Measurements from ENCODE around the gene ADRA2B.
"Not testable (repeated sequence)": the region's sequence is repeated elsewhere in the genome, so short reads cannot be mapped to it uniquely, and the experiment has no call there.

ADRA2B gene

DNA sequence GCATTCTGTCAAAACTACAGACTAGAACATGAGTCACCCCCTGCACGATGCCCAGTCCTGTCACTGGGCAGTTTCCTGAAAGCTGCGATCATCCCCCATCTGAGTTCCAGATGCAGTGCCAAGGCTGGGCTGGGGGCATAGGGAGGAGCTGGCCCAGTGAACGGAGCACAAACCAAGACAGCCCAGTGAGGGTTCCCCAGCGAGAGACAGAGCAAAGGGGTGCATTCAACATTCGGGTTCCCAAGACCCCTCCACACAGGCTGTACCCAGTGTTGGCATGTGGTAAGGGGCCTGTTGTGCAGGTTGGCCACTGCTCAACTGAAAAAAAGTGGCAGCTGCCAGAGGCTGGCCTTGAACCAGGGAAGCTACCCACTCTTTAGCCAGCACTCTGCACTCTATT lies 46.0 kb downstream of the ADRA2B start:
- DNase-seq (ENCODE audit: low read depth in 2 of 2) = not testable (repeated sequence)

DNA sequence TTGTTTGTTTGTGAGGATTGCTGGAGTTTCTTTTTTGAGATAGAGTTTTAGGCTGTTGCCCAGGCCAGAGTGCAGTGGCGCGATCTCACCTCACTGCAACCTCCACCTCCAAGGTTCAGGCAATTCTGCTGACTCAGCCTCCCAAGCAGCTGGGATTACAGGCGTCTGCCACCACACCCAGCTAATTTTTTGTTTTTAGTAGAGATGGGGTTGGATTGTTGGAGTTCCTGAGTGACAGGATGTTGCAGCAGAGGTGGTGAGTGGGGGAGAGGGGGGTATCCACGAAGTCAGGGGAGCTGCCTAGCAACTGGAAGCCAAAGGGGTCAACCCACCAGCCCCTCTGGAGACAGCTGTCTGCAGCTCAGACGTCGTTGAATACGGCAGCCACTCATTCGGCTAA lies 46.5 kb downstream of the ADRA2B start:
- DNase-seq (ENCODE audit: low read depth in 2 of 2) = not testable (repeated sequence)

DNA sequence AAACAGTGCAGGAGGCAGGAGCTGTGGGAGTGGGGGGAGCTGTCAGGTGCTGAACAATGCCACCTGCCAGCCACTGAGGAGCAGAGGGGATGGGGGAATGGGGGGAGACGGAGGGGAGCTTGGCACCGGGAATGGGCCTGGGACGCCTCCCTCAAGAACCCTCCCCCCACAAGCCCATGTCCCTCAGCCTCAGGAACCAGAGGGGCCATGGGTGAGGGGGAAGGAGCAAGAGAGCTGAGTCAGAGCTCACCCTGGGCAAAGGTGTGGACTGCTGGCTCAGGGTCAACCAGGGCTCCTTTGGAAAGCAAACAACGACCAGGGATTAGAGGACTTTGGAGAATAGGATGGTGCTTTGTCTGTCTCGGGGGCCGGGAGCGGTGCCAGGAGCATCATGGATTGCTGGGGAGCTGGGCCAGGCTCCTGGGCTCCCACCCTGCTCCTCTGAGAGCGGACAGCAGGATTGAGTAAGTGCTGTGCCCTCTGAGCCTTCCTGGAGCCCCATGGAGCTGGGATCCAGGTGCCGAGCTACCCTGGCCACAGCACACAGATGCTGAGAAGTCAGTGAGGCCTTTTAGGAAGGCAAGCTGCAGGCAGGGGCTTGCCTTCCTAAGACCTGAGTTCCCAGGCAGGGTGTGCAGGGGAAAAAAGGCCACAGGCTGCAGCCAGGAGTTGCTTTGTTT lies 48.3 kb downstream of the ADRA2B start:
- DNase-seq (ENCODE audit: low read depth in 2 of 2) = not testable (repeated sequence)

DNA sequence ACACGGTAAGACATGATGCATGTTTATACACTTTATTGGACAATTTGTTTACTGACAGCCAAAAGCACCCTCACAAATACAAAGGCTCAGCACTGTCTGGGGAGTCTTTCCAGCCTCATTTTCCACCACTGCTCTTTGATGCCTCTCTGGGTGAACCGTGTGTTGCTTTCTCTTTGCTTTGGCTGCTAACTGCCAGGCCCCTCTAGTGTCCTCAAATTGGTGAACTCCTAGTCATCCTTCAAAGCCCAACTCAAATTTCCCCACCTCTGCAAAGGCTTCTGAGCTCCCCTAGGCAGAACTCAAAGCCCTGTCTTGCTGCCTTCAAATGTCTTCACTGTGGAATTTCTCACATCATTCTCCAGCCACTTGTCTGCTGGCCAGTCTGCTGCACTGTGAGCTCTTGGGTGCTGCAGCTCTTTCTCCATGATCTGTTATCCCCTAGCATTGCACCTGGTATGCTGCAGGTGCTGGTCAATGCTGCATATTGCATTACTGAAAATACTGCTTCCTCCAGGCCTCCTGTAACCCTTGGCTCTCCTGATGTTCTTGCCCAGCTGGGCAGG lies 49.2 kb downstream of the ADRA2B start:
- DNase-seq (ENCODE audit: low read depth in 2 of 2) = not testable (repeated sequence)

DNA sequence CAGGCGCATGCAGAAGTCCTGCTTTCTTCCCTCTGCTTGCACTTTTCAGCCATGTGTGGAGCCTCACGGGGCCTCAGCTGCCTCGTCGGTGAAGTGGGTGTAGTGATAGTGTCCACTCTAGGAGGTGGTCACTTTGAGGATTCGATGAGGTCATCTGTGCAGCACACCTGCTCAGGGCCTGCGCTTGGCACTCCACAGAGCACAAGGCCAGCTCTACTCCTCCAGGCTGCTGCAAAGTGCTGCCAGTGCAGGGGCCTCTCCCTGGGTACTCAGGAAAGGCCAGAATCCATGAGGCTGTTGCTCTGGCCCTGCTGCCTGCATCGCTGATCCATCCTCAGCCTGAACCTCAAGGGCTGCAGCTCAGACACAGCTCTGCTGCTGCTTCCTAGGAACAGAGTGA lies 49.9 kb downstream of the ADRA2B start:
- not testable (repeated sequence) for DNase-seq (ENCODE audit: low read depth in 2 of 2)

DNA sequence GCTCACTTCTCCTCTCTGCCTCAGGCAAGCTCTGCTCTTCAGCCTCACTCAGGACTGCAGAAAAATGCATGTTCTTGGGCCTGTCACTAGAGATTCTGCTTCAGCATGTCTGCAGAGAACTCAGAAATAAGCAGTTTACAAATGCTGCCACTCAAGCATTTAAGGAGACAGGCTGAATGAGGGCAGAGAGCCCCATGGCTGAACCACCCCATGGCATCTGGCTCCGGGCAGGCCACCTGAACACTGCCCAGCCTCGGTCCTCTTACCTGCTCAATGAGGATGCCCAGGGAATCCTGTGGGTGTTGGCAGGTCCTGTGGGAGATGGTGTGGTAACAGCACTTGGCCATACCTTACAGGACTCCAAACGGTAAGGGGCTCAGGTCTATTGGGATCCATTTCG lies 50.4 kb downstream of the ADRA2B start:
- DNase-seq (ENCODE audit: low read depth in 2 of 2) = not testable (repeated sequence)

DNA sequence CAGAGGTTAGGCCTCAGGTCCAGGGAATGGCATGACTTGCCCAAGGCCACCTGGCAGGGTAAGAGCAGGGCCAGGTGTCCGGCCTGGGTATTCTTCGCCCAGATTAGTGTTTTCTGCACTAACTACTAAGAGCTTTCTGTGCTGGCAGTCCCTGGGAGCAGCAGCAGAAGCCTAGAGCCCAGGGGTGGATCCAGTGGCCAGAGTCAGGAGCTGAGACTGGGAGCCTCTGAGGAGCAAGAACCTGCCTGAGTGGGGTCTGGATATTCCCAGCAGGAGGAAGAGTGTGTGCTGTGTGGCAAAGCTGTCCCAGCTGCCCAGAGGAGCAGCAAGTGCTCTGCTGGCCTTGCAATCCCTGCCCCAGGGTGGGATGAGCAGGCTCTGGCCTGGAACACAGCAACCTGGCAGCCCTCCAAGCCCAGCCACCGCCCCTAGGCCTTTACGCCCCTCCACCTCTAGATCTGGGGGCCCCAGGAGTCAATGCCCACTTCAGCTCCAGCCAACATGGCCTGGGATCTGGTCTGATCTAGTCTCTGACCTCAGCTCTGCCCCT lies 50.9 kb downstream of the ADRA2B start:
- DNase-seq (ENCODE audit: low read depth in 2 of 2) = no peak

DNA sequence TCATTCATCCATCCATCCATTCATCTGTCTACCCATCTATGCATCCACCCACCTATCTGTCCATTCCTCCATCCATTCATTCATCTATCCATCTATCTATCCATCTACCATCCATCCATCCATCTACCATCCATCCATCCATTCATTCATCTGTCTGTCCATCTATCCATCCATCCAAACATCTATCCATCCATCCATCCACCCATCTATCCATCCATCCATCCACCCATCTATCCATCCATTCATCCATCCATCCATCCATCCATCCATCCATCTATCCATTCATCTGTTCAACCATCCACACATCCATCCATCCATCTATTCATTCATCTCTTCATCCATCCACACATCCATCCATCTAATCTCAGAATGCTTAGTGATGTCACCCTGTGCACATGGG lies 51.6 kb downstream of the ADRA2B start:
- DNase-seq (ENCODE audit: low read depth in 2 of 2) = not testable (repeated sequence)

DNA sequence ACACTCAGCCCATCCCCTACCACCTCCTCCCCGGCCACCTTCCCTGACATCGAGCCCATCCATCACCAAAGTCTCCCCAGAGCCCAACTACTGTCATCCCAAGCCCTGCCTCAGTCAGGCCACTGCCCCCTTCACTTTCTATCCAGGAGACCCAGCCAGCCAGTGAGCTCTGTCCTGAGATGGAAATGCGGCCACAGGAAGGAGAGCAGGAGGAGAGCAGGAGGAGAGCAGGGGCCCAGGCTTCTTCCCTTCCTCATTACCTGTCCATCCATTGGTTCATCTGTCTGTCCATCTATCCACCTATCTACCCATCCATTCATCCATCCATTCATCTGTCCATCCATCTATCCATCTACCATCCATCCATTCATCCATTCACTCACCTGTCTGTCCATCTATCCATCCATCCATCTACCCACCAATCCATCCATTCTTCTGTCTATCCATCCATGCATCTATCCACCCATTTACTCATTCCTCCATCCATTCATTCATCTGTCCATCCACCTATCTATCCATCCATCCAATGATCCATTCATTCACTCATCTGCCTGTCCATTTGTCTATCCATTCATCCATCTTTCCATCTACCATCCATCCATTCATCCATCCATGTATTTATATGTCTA lies 52.2 kb downstream of the ADRA2B start:
- DNase-seq (ENCODE audit: low read depth in 2 of 2) = not testable (repeated sequence)

DNA sequence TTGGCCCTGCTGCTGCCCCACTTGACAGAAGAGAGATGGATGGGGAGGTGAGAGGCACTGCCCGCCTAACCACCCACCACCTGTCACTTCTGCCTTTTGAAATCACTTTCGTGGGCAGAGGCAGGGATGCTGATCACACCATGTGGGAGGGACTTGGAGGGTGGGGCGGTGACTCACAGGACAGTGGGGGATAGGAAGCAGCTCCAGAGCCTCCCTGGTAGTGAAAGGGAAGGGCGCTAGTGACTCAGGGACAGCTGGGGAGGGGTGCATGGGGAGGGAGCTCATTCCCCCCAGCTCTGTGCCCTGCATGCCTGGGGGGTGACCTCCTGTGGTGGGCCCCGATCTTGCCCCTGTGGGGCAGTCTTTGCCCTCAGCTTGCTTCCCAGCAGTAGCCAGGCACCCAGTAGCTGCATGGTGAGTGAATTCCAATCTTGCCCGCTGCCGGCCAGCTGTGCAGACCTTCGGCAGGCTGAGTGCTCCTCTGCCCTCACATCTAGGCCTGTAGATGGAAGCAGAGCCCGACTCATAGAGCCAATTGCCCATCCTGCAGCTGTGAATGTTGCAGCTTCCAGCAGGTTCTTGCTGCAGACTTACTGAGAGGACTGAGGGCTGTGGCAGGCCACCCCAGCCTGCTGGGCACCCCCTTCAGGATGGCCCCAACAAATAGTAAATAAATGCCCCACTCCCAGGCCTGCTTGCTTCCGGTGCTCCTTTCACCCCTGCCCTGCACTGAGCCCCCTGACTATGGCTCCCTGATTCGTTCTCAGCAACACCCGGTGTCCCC lies 53.1 kb downstream of the ADRA2B start:
- not testable (repeated sequence) for DNase-seq (ENCODE audit: low read depth in 2 of 2)

All from activated CD4-positive, alpha-beta T cell treated with anti-CD3 and anti-CD28 coated beads for 24 hours (primary cell).